Measurements from ENCODE around the gene MCL1.
"Not testable (repeated sequence)": the region's sequence is repeated elsewhere in the genome, so short reads cannot be mapped to it uniquely, and the experiment has no call there.

Gene MCL1

GRCh38 chr1:150579110-150579944 lies at the start of gene MCL1:
Gene MCL1 (minus strand): TSS chr1:150579610. CDS start chr1:150579530, 80 bp downstream.
- DNase-seq (ENCODE audit: low spot score), result peak; percentile 91

DNA sequence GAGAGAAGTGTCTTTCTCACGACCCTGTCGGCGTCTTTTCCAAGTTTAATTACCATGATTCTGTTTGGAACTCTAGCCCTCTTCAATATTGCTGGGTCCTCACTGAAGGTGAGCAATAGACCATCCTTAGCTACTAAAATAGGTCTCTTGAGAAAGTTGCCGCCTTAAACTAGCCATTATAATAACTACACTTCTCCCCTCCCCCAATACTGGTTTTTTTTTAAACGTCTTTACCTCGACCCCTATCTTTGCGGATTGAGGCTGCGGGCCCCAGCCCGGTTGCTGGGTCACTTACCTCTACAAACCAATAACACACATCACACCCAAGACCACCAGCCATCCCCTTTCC lies 49.3 kb upstream of the MCL1 start:
- no peak for DNase-seq (ENCODE audit: low spot score)

- peak; percentile 29 for DNase-seq (ENCODE audit: low spot score)
Observed at GRCh38 chr1:150627826-150628410, 48.5 kb upstream of the MCL1 start.

GRCh38 chr1:150626150-150626549 lies 46.7 kb upstream of the MCL1 start:
- DNase-seq (ENCODE audit: low spot score), result no peak

GRCh38 chr1:150624546-150624945 lies 45.1 kb upstream of the MCL1 start:
- not testable (repeated sequence) for DNase-seq (ENCODE audit: low spot score)

GRCh38 chr1:150624134-150624533 lies 44.7 kb upstream of the MCL1 start:
- not testable (repeated sequence) for DNase-seq (ENCODE audit: low spot score)

DNA sequence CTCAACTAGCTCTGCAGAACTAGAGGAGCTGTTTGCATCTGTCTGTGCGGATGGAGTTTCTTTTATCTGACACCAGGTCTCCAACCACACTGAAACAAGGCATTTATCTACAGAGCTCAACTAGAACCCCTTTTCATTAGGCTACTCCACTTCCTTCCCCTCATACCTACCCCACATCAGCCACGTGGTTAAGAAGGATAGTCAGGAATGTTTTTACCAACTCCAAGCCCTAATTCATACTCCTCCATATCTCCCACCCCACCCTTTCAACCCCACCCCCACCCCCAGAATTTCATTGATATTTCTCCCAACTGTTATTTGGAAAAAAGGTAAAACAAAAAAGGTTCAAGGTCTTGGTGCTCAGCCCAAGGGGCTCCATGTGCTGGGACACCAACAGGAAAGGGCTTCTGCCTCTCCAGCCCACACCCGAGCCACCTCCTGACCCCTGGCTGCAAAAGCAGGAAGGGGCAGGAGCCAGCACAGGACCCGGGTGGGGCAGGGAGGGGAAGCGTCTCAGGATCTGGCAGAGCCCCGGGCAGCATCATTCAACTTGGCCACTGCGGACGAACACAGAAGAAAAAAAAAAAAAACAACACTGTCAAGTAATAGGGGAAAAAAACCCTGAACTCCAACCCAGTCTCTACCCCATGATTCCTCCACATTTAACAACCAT lies 43.0 kb upstream of the MCL1 start:
- no peak for DNase-seq (ENCODE audit: low spot score)

- peak; percentile 67 for DNase-seq (ENCODE audit: low spot score)
Observed at GRCh38 chr1:150621497-150622302, 42.3 kb upstream of the MCL1 start.

DNA sequence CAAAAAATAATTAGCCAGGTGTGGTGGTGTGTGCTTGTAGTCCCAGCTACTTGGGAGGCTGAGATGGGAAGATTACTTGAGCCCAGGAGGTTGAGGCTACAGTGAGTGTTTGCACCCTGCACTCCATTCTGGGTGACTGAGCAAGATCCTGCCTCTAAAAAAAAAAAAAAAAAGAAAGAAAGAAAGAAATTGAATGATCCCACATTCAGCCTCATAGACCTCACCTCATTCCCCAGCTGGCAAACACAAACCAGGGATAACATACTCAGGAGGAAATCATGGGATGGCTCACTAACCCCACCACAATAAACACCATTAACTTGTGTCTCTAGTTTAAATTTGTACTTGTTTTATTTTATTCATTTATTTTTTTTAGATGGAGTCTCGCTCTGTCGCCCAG lies 41.5 kb upstream of the MCL1 start:
- DNase-seq (ENCODE audit: low spot score), result no peak

- DNase-seq (ENCODE audit: low spot score), result peak; percentile 63
Observed at GRCh38 chr1:150619576-150620509, 40.4 kb upstream of the MCL1 start.

DNA sequence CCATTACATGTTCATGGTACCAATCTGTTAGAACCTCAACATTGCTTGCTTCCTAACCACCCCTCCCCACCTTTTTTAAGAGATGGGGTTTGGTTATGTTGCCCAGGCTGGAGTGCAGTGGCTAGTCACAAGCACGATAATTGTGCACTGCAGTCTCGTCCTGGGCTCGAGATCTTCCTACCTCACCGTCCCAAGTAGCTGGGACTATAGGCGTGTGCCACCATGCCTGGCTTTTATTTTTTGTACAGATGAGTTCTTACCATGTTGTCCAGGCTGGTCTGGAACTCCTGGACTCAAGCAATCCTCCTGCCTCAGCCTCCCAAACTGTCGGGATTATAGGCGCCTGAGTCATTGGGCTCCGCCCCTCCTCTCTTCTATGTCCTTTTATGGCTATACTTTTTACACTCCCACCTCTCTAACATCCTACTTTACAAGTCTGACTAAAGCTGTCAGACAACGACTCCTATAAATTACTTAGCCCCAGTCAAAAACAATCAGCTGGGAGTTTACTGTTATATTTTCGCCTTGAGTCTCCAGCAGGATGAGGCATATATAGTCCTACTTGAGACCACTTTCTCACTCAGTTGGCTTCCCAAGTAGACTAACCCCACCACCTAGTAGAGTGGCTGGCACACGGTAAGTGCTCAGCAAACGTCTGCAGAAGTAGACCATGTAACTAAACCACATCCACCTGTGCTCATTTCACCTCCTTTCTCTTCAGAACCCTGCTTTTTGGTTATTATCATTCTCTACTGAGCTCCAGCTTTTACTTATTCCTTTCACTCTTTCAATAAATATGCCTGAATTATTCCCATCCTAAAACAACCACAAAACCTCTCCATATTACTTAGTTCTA lies 36.2 kb upstream of the MCL1 start:
- no peak for DNase-seq (ENCODE audit: low spot score)

GRCh38 chr1:150613061-150613920 lies 33.9 kb upstream of the MCL1 start:
- DNase-seq (ENCODE audit: low spot score), result no peak

GRCh38 chr1:150612014-150612345 lies 32.6 kb upstream of the MCL1 start:
- DNase-seq (ENCODE audit: low spot score), result no peak

DNA sequence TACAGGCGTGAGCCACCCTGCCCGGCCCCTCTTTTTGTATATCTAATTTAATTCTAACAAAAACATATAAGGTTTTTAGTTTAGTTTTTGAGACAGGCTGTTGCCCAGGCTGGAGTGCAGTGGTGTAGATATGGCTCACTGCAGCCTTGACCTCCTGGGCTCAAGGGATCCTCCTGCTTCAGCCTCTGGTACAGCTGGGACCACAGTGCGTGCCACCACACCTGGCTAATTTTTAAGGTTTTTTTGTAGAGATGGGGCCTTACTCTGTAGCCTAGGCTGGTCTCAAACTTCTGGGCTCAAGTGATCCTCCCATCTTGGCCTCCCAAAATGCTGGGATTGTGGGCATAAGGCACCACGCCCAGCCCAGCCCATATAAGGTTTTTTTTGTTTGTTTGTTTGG lies 31.2 kb upstream of the MCL1 start:
- DNase-seq (ENCODE audit: low spot score), result no peak

GRCh38 chr1:150609732-150610131 lies 30.3 kb upstream of the MCL1 start:
- DNase-seq (ENCODE audit: low spot score), result no peak

DNA sequence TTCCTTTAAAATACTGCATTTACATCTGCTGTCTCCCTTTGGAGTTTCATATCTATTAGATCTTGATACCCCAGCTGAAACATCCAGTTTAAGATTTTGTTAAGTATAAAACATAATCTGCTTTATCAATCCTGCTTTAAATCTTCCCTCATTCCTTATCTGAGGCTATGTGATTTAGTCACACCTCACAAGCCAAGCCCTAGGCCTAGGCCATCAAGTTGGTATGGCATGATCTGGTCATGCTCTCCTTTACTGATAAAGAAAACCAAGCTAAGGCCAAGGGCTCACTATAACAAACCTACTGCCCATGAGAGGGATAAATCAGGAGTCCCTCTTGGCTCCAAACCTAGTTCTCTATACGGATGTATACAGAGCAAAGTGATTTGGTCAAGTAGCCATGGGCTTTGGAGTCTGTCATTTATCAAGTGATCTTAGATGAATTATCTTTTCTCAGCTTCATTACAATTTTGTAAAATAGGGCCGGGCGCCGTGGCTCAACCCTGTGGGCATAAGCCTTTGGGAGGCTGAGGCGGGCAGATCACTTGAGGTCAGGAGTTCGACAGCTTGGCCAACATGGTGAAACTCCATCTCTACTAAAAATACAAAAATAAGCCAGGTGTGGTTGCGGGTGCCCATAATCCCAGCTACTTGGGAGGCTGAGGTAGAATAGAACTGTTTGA lies 27.2 kb upstream of the MCL1 start:
- no peak for DNase-seq (ENCODE audit: low spot score)

GRCh38 chr1:150605451-150605731 lies 26.0 kb upstream of the MCL1 start:
- not testable (repeated sequence) for DNase-seq (ENCODE audit: low spot score)

- no peak for DNase-seq (ENCODE audit: low spot score)
Observed at GRCh38 chr1:150604226-150604588, 24.8 kb upstream of the MCL1 start.

DNA sequence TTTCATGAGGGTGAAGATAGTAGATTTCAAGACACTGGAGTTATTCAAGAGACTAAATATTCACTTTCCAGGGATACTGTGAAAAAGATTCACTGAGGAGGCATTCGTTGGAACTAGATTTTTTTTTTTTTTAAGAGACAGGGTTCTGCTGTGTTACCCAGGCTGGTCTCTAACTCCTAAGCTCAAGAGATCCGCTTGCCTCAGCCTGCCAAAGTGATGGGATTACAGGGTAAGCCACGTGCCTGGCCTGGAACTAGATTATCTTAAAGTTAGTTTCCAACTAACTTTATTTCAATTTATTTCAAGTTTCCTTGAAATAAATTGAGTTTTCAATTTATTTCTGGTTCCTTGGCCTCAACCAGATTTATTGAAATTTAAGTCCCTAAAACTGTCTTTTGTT lies 24.3 kb upstream of the MCL1 start:
- no peak for DNase-seq (ENCODE audit: low spot score)

Measured in hematopoietic multipotent progenitor cell treated with erythropoietin and hydrocortisone succinate and interleukin-3 and kit ligand, for 17 days (in vitro differentiated cells).